ENCODE results near the gene ACOT11.

Gene ACOT11

GRCh38 chr1:54645806-54646676 lies 98.0 kb downstream of the ACOT11 start:
- DNase-seq (ENCODE audit: low read depth), result no peak

- DNase-seq (ENCODE audit: low read depth), result no peak
Observed at GRCh38 chr1:54649130-54649898, 101.3 kb downstream of the ACOT11 start.

GRCh38 chr1:54649921-54650320 lies 101.9 kb downstream of the ACOT11 start:
- no peak for DNase-seq (ENCODE audit: low read depth)

GRCh38 chr1:54650417-54650816 lies 102.4 kb downstream of the ACOT11 start:
- no peak for DNase-seq (ENCODE audit: low read depth)

GRCh38 chr1:54651608-54652007 lies 103.6 kb downstream of the ACOT11 start:
- DNase-seq (ENCODE audit: low read depth), result no peak

GRCh38 chr1:54652168-54652567 lies 104.1 kb downstream of the ACOT11 start:
- DNase-seq (ENCODE audit: low read depth), result no peak

- no peak for DNase-seq (ENCODE audit: low read depth)
Observed at GRCh38 chr1:54653036-54653435, 105.0 kb downstream of the ACOT11 start.

GRCh38 chr1:54658164-54658913 lies 110.3 kb downstream of the ACOT11 start:
- no peak for DNase-seq (ENCODE audit: low read depth)

Data from T-helper 22 cell (primary cell).